Natural killer cell (primary cell): Measurements from ENCODE around the gene CA4. TPM values are rescaled to one million over a fixed set of nuclear protein-coding genes. Genes with fewer than 3 reads are reported as not detected.

Experiments used
- ATAC-seq, 3 donors: fragments of 150-1000 bp in 2 of 3; fragments of 200-7000 bp in 1 of 3; cut with Tn5 transposase; 1 replicate in 1 of 3; 2 replicates in 2 of 3; pipeline ENCODE4 v1.10.0; 2021; ENCODE audit warnings: mild to moderate bottlenecking in 2 of 3, moderate library complexity in 2 of 3
- DNase-seq, 2 donors: peaks; one replicate each; pipeline versions ENCODE4 v3.0.0 to v3.0.0-alpha.2; 2013 to 2021; ENCODE audit warnings: mixed read lengths in 1 of 2
- H3K27ac ChIP-seq: one replicate; pipeline ENCODE4 v1.5.1; 2013; ENCODE audit warnings: mild to moderate bottlenecking, low read length
- H3K27me3 ChIP-seq: one replicate; pipeline ENCODE4 v1.6.1; 2013; ENCODE audit warnings: low read length; ENCODE audit not compliant: control insufficient read depth, insufficient read depth
- H3K36me3 ChIP-seq: one replicate; pipeline ENCODE4 v1.6.1; 2013; ENCODE audit warnings: low read length; ENCODE audit not compliant: control insufficient read depth, insufficient read depth
- H3K4me1 ChIP-seq: one replicate; pipeline ENCODE4 v1.6.1; 2013; ENCODE audit warnings: low read length; ENCODE audit not compliant: control insufficient read depth, insufficient read depth
- H3K4me3 ChIP-seq: one replicate; pipeline ENCODE4 v1.5.1; 2013; ENCODE audit warnings: low read length
- H3K9me3 ChIP-seq: one replicate; pipeline ENCODE4 v1.6.1; 2013; ENCODE audit warnings: low read length; ENCODE audit not compliant: control insufficient read depth, insufficient read depth
- H3K27ac Mint-ChIP-seq, 2 donors: one replicate each; pipeline ENCODE4 v1.8.0; 2022; ENCODE audit warnings: mild to moderate bottlenecking in 2 of 2, mixed read lengths in 2 of 2, moderate library complexity in 1 of 2
- H3K27me3 Mint-ChIP-seq, 2 donors: one replicate each; pipeline ENCODE4 v1.8.0; 2022; ENCODE audit warnings: low read depth in 2 of 2, mixed read lengths in 2 of 2
- H3K36me3 Mint-ChIP-seq: one replicate; pipeline ENCODE4 v1.8.0; 2022; ENCODE audit warnings: mixed read lengths
- H3K4me1 Mint-ChIP-seq, 2 donors: one replicate each; pipeline ENCODE4 v1.8.0; 2022; ENCODE audit warnings: mixed read lengths in 2 of 2
- H3K4me3 Mint-ChIP-seq: one replicate; pipeline ENCODE4 v1.8.0; 2022; ENCODE audit warnings: mild to moderate bottlenecking, moderate library complexity, mixed read lengths
- H3K9me3 Mint-ChIP-seq, 2 donors: one replicate each; pipeline ENCODE4 v1.8.0; 2022; ENCODE audit warnings: mixed read lengths in 2 of 2
- CTCF ChIP-seq: fragments of 200-600 bp; IDR thresholded peaks from one replicate; pipeline ENCODE4 v1.8.0; 2022; ENCODE audit warnings: antibody characterized with exemption
- WGBS: methylation state at CpG from one replicate; pipeline ENCODE4 v1.1.7; 2013; ENCODE audit warnings: missing lambda C conversion rate; ENCODE audit not compliant: insufficient coverage; 5-methylcytosine and 5-hydroxymethylcytosine counted together
- intact Hi-C: fragments of 100-400 bp; cut with micrococcal nuclease; formaldehyde crosslinking; loops from one replicate; pipeline ENCODE4 v1.14.2; 2022
- total RNA-seq, 4 donors: library from RNA; stranded (reverse); fragments of 120-200 nt in 1 of 4; gene quantifications; one replicate each; pipeline versions ENCODE4 v1.2.3 to v1.2.4, GENCODE V29; 2013 to 2022

CA4 gene
- total RNA-seq, 3 donors from 2014 or later (not counting 1 experiment from before 2014, with no cell fraction given), result 1.3 TPM; not detected in 2

- Mint-ChIP-seq H3K9me3 (no peaks in the 10 kb centered on the region), H3K36me3 (no peaks in the 10 kb centered on the region), H3K27me3 (peaks cover 35% of the 10 kb centered on the region in 2 donors), H3K27ac (no peak overlapping the region), H3K4me1 (peaks cover 6 to 14% of the 10 kb centered on the region in 2 donors), H3K4me3 (no peak overlapping the region)
- intact Hi-C loops, result no loop called here
- H3K9me3 ChIP-seq, result no peaks in the 10 kb centered on the region
- ATAC-seq, result no peak
- peaks cover 12% of the 10 kb centered on the region for H3K4me1 ChIP-seq
- no peak overlapping the region for H3K27ac ChIP-seq
- 86% methylated on average over 8 of the region's 12 CpGs for WGBS
- no peak overlapping the region for H3K4me3 ChIP-seq
- no peak for DNase-seq
- no peaks in the 10 kb centered on the region for H3K36me3 ChIP-seq
- TF ChIP-seq CTCF, result no peak
- H3K27me3 ChIP-seq, result peaks cover 12% of the 10 kb centered on the region
Observed at GRCh38 chr17:60153606-60154390, 4.0 kb downstream of the CA4 start.

- whole genome bisulfite sequencing, result 89% methylated on average over 10 of the region's 14 CpGs
- Histone ChIP-seq H3K27ac (no peak overlapping the region), H3K27me3 (peaks cover 12% of the 10 kb centered on the region), H3K9me3 (no peaks in the 10 kb centered on the region), H3K4me3 (no peak overlapping the region), H3K4me1 (peaks cover 12% of the 10 kb centered on the region), H3K36me3 (no peaks in the 10 kb centered on the region)
- ATAC-seq (no peak), DNase-seq (no peak)
- Mint-ChIP-seq H3K4me1 (peaks cover 6 to 9% of the 10 kb centered on the region in 2 donors), H3K27ac (no peak overlapping the region), H3K9me3 (no peaks in the 10 kb centered on the region), H3K4me3 (no peak overlapping the region), H3K36me3 (no peaks in the 10 kb centered on the region), H3K27me3 (peaks cover 27% of the 10 kb centered on the region in 2 donors)
- no peak for TF ChIP-seq CTCF
- intact Hi-C loops, result no loop called here
Observed at GRCh38 chr17:60154616-60155426, 5.0 kb downstream of the CA4 start.

GRCh38 chr17:60155427-60155814 lies 5.6 kb downstream of the CA4 start:
- ATAC-seq, result no peak
- no peak overlapping the region for H3K4me3 Mint-ChIP-seq
- Histone ChIP-seq H3K9me3 (no peaks in the 10 kb centered on the region), H3K4me3 (no peak overlapping the region), H3K27ac (no peak overlapping the region), H3K36me3 (no peaks in the 10 kb centered on the region), H3K27me3 (peaks cover 12% of the 10 kb centered on the region), H3K4me1 (peaks cover 8% of the 10 kb centered on the region)
- no peaks in the 10 kb centered on the region for H3K36me3 Mint-ChIP-seq
- peaks cover 6 to 9% of the 10 kb centered on the region in 2 donors for H3K4me1 Mint-ChIP-seq
- no peak overlapping the region for H3K27ac Mint-ChIP-seq
- no peak for TF ChIP-seq CTCF
- peaks cover 27 to 32% of the 10 kb centered on the region in 2 donors for H3K27me3 Mint-ChIP-seq
- 87% methylated on average over 2 of the region's 3 CpGs for WGBS
- H3K9me3 Mint-ChIP-seq, result no peaks in the 10 kb centered on the region
- DNase-seq, result no peak
- intact Hi-C loops, result no loop called here
